Memory B cell (primary cell): ENCODE measurements around the gene MS4A1.
"Not testable (repeated sequence)": the region's sequence is repeated elsewhere in the genome, so short reads cannot be mapped to it uniquely, and the experiment has no call there.

Experiments used
- ATAC-seq: fragments of 150-1000 bp; cut with Tn5 transposase; 2 replicates; pipeline ENCODE4 v1.10.0; 2021; ENCODE audit warnings: low read depth, mild to moderate bottlenecking, moderate library complexity
- DNase-seq, 2 donors: peaks; one replicate each; pipeline ENCODE4 v3.0.0; 2022; ENCODE audit warnings: low spot score in 2 of 2
- H3K27ac Mint-ChIP-seq: one replicate; pipeline ENCODE4 v1.8.0; 2022; ENCODE audit warnings: mild to moderate bottlenecking, moderate library complexity, mixed read lengths
- H3K27me3 Mint-ChIP-seq: one replicate; pipeline ENCODE4 v1.8.0; 2022; ENCODE audit warnings: mixed read lengths
- H3K36me3 Mint-ChIP-seq: one replicate; pipeline ENCODE4 v1.8.0; 2022; ENCODE audit warnings: mild to moderate bottlenecking, mixed read lengths
- H3K4me1 Mint-ChIP-seq: one replicate; pipeline ENCODE4 v1.8.0; 2022; ENCODE audit warnings: mixed read lengths
- H3K4me3 Mint-ChIP-seq: one replicate; pipeline ENCODE4 v1.8.0; 2022; ENCODE audit warnings: mild to moderate bottlenecking, moderate library complexity, mixed read lengths
- H3K9me3 Mint-ChIP-seq: one replicate; pipeline ENCODE4 v1.8.0; 2022; ENCODE audit warnings: mixed read lengths

Gene MS4A1

GRCh38 chr11:60477035-60477445 is 21.4 kb downstream of the MS4A1 start:
- peaks cover 41% of the 10 kb centered on the region for H3K4me1 Mint-ChIP-seq
- peaks cover 3% of the 10 kb centered on the region for H3K36me3 Mint-ChIP-seq
- H3K9me3 Mint-ChIP-seq: peaks cover 7% of the 10 kb centered on the region
- DNase-seq (peak in 1 of 2 donors; percentile 74), ATAC-seq (peak; percentile 94)
- peak overlapping the region; percentile 92 for H3K27ac Mint-ChIP-seq
- no peaks in the 10 kb centered on the region for H3K27me3 Mint-ChIP-seq
- H3K4me3 Mint-ChIP-seq: peak overlapping the region; percentile 51

GRCh38 chr11:60482361-60482760 is 26.7 kb downstream of the MS4A1 start:
- Mint-ChIP-seq H3K27ac (peak overlapping the region; percentile 83), H3K9me3 (peaks cover 4% of the 10 kb centered on the region), H3K27me3 (no peaks in the 10 kb centered on the region), H3K36me3 (no peaks in the 10 kb centered on the region), H3K4me3 (peak overlapping the region; percentile 50), H3K4me1 (peaks cover 61% of the 10 kb centered on the region)
- peak; percentile 82 for ATAC-seq
- DNase-seq: peak in 1 of 2 donors; percentile 53

GRCh38 chr11:60485987-60486386 is 30.3 kb downstream of the MS4A1 start:
- H3K9me3 Mint-ChIP-seq: no peaks in the 10 kb centered on the region
- DNase-seq (peak; percentile 58 to 71), ATAC-seq (peak; percentile 88)
- no peak overlapping the region for H3K4me3 Mint-ChIP-seq
- no peaks in the 10 kb centered on the region for H3K36me3 Mint-ChIP-seq
- H3K27ac Mint-ChIP-seq: peak overlapping the region; percentile 85
- peaks cover 36% of the 10 kb centered on the region for H3K4me1 Mint-ChIP-seq
- H3K27me3 Mint-ChIP-seq: no peaks in the 10 kb centered on the region

DNA sequence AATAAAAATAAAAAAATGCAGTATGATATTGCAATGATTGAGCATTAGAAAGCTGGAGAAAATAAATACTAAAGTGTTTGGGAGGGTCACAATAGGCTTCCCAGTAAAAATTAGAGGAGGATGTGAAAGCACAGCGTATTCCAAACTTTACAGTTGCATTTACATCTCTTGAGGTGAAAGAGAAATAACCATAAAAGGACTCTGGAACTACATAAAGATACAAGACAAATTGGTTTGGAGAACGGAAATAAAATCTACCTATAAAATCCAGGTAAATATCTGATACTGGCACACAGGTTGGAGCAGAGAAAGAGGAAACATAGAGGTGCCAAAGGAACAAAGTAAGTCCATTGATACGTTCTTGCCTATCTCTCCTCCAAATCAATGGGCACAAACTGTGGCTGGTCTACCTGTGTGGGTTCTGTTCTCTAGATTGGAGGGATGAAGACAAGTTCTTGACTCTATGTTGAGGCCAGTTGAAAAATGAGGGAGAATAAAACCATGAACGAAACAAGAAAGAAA is 36.9 kb downstream of the MS4A1 start, which contains the start of gene MS4A12:
Gene MS4A12 (plus strand): TSS at position 291 of the 522 bp plus-strand sequence. CDS start 4,541 bp downstream, outside the sequence.
- ATAC-seq: no peak
- no peaks in the 10 kb centered on the region for H3K27me3 Mint-ChIP-seq
- no peak for DNase-seq
- H3K4me3 Mint-ChIP-seq: no peak within 1 kb of the TSS
- no peaks in the 10 kb centered on the region for H3K4me1 Mint-ChIP-seq
- H3K9me3 Mint-ChIP-seq: no peaks in the 10 kb centered on the region
- H3K27ac Mint-ChIP-seq: no peak within 1 kb of the TSS
- H3K36me3 Mint-ChIP-seq: no peaks in the 10 kb centered on the region

DNA sequence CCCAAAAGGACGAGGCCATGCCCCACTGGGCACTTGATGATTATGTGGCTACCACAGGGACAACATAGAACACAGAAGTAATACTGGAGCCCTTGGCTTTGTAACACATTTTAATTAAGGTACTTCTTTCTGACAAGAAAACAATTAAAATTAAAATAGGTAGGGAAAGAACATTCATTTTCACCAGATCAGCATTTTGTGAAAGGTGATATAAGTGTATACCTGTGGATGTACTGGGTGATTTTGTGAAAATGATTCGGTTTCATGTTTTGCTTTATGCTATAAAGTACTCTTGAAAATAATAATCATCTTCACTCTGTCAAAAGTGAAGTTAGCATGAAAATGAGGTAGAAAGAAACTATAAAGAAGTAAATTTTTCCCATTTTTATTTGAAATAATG is 37.8 kb downstream of the MS4A1 start:
- Mint-ChIP-seq H3K27ac (no peak overlapping the region), H3K27me3 (no peaks in the 10 kb centered on the region), H3K9me3 (no peaks in the 10 kb centered on the region), H3K36me3 (no peaks in the 10 kb centered on the region), H3K4me1 (peaks cover 5% of the 10 kb centered on the region), H3K4me3 (no peak overlapping the region)
- DNase-seq (no peak), ATAC-seq (no peak)

DNA sequence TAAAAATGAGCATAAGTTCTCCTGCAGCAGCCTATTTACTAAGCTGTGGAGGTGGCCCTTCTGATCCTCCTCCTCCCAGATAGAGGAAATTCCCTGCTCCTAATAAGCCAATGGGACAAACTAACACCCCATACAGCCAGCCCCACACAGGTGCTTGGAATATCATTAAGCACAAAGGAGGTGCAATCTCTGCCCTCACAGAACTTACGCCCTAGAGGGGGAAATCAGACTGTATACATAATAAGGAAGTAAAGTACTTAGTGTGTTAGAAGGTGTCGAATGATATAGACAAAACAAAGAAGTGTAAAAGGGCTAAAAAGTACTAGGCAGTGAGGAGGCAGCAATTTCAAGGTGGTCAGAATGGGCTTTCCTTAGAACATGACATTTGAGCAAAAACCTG is 42.8 kb downstream of the MS4A1 start:
- no peaks in the 10 kb centered on the region for H3K9me3 Mint-ChIP-seq
- peak overlapping the region; percentile 79 for H3K27ac Mint-ChIP-seq
- ATAC-seq (peak; percentile 56), DNase-seq (peak in 1 of 2 donors; percentile 39)
- no peaks in the 10 kb centered on the region for H3K27me3 Mint-ChIP-seq
- H3K4me1 Mint-ChIP-seq: peaks cover 16% of the 10 kb centered on the region
- no peaks in the 10 kb centered on the region for H3K36me3 Mint-ChIP-seq
- no peak overlapping the region for H3K4me3 Mint-ChIP-seq

- Mint-ChIP-seq H3K27ac (peak overlapping the region; percentile 79), H3K4me3 (no peak overlapping the region), H3K9me3 (no peaks in the 10 kb centered on the region), H3K4me1 (peaks cover 16% of the 10 kb centered on the region), H3K27me3 (no peaks in the 10 kb centered on the region), H3K36me3 (no peaks in the 10 kb centered on the region)
- DNase-seq (peak in 1 of 2 donors; percentile 48), ATAC-seq (peak; percentile 92)
Observed at GRCh38 chr11:60498853-60499252, 43.2 kb downstream of the MS4A1 start.

DNA sequence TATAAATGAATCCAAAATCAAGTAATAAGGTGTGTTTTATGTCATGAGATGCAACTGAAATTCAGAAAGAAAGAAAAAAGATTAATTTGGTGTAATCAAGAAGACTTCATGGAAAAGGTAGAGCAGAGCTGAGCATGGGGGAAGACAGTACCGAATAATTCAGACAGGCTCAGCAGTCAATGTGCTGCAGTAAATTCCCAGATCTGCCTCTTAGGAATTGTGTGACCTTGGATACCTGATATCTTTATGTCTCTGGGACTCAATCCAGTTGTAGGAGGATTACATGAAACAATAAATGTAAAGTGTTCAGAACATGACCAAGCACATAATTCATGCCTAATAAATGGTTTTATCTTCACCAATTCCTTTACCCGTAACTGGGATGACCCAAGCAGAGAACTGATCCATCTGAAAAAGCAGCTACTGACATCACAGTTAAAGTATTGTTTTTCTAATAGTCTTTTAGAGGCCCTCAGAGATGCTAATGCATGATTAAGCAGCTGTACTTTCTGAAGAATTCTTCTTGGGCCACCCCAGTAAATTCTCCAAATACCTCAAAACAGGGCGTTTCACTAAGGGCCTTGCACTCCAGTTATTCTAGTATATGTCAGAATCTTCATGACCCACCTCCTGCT is 44.7 kb downstream of the MS4A1 start:
- no peaks in the 10 kb centered on the region for H3K36me3 Mint-ChIP-seq
- H3K4me1 Mint-ChIP-seq: peaks cover 16% of the 10 kb centered on the region
- no peaks in the 10 kb centered on the region for H3K9me3 Mint-ChIP-seq
- no peak overlapping the region for H3K27ac Mint-ChIP-seq
- H3K4me3 Mint-ChIP-seq: no peak overlapping the region
- no peaks in the 10 kb centered on the region for H3K27me3 Mint-ChIP-seq
- DNase-seq (no peak), ATAC-seq (no peak)

GRCh38 chr11:60502221-60502775 is 46.7 kb downstream of the MS4A1 start:
- ATAC-seq (no peak), DNase-seq (no peak)
- no peak overlapping the region for H3K4me3 Mint-ChIP-seq
- H3K9me3 Mint-ChIP-seq: no peaks in the 10 kb centered on the region
- H3K36me3 Mint-ChIP-seq: no peaks in the 10 kb centered on the region
- H3K27me3 Mint-ChIP-seq: no peaks in the 10 kb centered on the region
- H3K27ac Mint-ChIP-seq: peak overlapping the region; percentile 3
- peaks cover 16% of the 10 kb centered on the region for H3K4me1 Mint-ChIP-seq

- DNase-seq: no peak
Observed at GRCh38 chr11:60504219-60504905, 48.7 kb downstream of the MS4A1 start.

GRCh38 chr11:60509609-60510008 is 54.0 kb downstream of the MS4A1 start:
- H3K27ac Mint-ChIP-seq, H3K4me3 Mint-ChIP-seq, ATAC-seq, H3K27me3 Mint-ChIP-seq, DNase-seq, H3K9me3 Mint-ChIP-seq, H3K36me3 Mint-ChIP-seq, H3K4me1 Mint-ChIP-seq: not testable (repeated sequence)

More at GRCh38 chr11:60504219-60504905, 48.7 kb downstream of the MS4A1 start:
- Mint-ChIP-seq H3K4me3 (no peak overlapping the region), H3K36me3 (no peaks in the 10 kb centered on the region), H3K4me1 (peaks cover 3% of the 10 kb centered on the region), H3K27ac (no peak overlapping the region), H3K9me3 (no peaks in the 10 kb centered on the region), H3K27me3 (peaks cover 2% of the 10 kb centered on the region)
- no peak for ATAC-seq

DNA sequence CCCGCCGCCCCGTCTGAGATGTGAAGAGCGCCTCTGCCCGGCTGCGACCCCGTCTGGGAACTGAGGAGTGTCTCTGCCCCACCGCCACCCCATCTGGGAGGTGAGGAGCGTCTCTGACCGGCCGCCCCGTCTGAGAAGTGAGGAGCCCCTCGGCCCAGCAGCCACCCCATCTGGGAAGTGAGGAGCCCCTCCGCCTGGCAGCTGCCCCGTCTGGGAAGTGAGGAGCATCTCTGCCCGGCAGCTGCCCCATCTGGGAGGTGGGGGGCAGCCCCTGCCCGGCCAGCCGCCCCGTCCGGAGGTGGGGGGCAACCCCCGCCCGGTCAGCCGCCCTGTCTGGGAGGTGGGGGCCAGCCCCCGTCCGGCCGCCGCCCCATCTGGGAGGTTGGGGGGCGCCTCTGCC is 54.6 kb downstream of the MS4A1 start:
- not testable (repeated sequence) for H3K27me3 Mint-ChIP-seq, H3K27ac Mint-ChIP-seq, DNase-seq, ATAC-seq, H3K4me3 Mint-ChIP-seq, H3K9me3 Mint-ChIP-seq, H3K4me1 Mint-ChIP-seq, H3K36me3 Mint-ChIP-seq

- ATAC-seq (peak; percentile 57), DNase-seq (no peak)
- Mint-ChIP-seq H3K4me3 (no peak overlapping the region), H3K36me3 (no peaks in the 10 kb centered on the region), H3K9me3 (no peaks in the 10 kb centered on the region), H3K4me1 (peaks cover 3% of the 10 kb centered on the region), H3K27me3 (peaks cover 2% of the 10 kb centered on the region), H3K27ac (no peak overlapping the region)
Observed at GRCh38 chr11:60511393-60511792, 55.7 kb downstream of the MS4A1 start.

DNA sequence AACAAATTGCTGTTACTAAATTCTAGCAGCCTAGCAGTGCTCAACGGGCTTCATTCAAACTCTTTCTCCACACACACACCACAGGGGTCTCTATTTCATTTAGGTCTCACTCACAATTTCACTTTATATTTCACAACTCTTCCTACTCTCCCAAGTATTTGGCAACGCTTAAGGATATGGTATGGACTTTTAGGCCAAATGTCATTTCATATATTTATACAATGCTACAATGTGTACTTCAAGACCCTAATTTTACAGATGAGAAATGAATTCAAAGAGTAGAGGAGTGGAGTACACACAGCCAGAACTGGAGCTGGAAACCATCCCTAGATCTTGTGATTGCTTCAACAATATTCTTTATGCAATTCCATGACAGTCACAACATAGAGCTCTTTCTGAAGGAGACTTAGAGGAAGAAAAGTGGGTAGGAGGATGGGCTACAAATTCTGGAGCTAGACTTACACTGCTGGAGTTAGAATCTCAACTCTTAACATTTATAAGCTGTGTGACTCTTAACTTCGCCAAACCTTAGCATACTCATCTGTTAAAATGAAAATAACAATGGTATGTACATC is 57.1 kb downstream of the MS4A1 start:
- Mint-ChIP-seq H3K27ac (no peak overlapping the region), H3K9me3 (no peaks in the 10 kb centered on the region), H3K4me3 (no peak overlapping the region), H3K4me1 (peaks cover 3% of the 10 kb centered on the region), H3K36me3 (no peaks in the 10 kb centered on the region), H3K27me3 (peaks cover 2% of the 10 kb centered on the region)
- ATAC-seq: no peak
- no peak for DNase-seq
